ENCODE measurements around the gene CRACDL. TPM values are rescaled to one million over a fixed set of nuclear protein-coding genes. Genes with fewer than 3 reads are reported as not detected.

Gene CRACDL
- total RNA-seq, 3 donors from 2014 or later (not counting 1 experiment from before 2014, with no cell fraction given) = 0.09 to 0.40 (median 0.11) TPM

- Mint-ChIP-seq H3K4me3 (no peak overlapping the region), H3K4me1 (no peaks in the 10 kb centered on the region), H3K27ac (no peak overlapping the region), H3K9me3 (peaks cover 0 to 8% of the 10 kb centered on the region in 2 donors), H3K27me3 (ENCODE audit: low read depth in 2 of 2) (peaks cover 36 to 50% of the 10 kb centered on the region in 2 donors), H3K36me3 (peaks cover 10% of the 10 kb centered on the region)
- DNase-seq = no peak
- intact Hi-C loops (cut with micrococcal nuclease) = no loop called here
- 96% methylated on average over 1 of the region's 2 CpGs for WGBS (ENCODE audit: insufficient coverage)
- TF ChIP-seq CTCF (IDR thresholded peaks at IDR 0.05) = no peak
- Histone ChIP-seq H3K4me3 (ENCODE audit: low read length) (no peak overlapping the region), H3K27me3 (ENCODE audit: control insufficient read depth, insufficient read depth, low read length) (peaks cover 6% of the 10 kb centered on the region), H3K4me1 (ENCODE audit: control insufficient read depth, insufficient read depth, low read length) (no peaks in the 10 kb centered on the region), H3K9me3 (ENCODE audit: control insufficient read depth, insufficient read depth, low read length) (no peaks in the 10 kb centered on the region), H3K27ac (ENCODE audit: low read length) (no peak overlapping the region), H3K36me3 (ENCODE audit: control insufficient read depth, insufficient read depth, low read length) (no peaks in the 10 kb centered on the region)
- ATAC-seq = no peak
Measured at GRCh38 chr2:98852932-98853331, 83.1 kb downstream of the CRACDL start.

- H3K36me3 Mint-ChIP-seq = no peaks in the 10 kb centered on the region
- no peak overlapping the region for H3K4me3 ChIP-seq (ENCODE audit: low read length)
Measured at GRCh38 chr2:98850074-98850473, 86.0 kb downstream of the CRACDL start.

GRCh38 chr2:98849113-98849512, 86.9 kb downstream of the CRACDL start:
- Histone ChIP-seq H3K27me3 (ENCODE audit: control insufficient read depth, insufficient read depth, low read length) (peaks cover 6% of the 10 kb centered on the region), H3K4me3 (ENCODE audit: low read length) (no peak overlapping the region), H3K9me3 (ENCODE audit: control insufficient read depth, insufficient read depth, low read length) (no peaks in the 10 kb centered on the region), H3K4me1 (ENCODE audit: control insufficient read depth, insufficient read depth, low read length) (no peaks in the 10 kb centered on the region), H3K27ac (ENCODE audit: low read length) (no peak overlapping the region), H3K36me3 (ENCODE audit: control insufficient read depth, insufficient read depth, low read length) (no peaks in the 10 kb centered on the region)
- Mint-ChIP-seq H3K27me3 (ENCODE audit: low read depth in 2 of 2) (peaks cover 25 to 36% of the 10 kb centered on the region in 2 donors), H3K9me3 (no peaks in the 10 kb centered on the region), H3K36me3 (no peaks in the 10 kb centered on the region), H3K4me3 (no peak overlapping the region), H3K27ac (no peak overlapping the region), H3K4me1 (no peaks in the 10 kb centered on the region)
- DNase-seq (no peak), ATAC-seq (no peak)
- no peak for TF ChIP-seq CTCF (IDR thresholded peaks at IDR 0.05)
- intact Hi-C loops (cut with micrococcal nuclease) = no loop called here
- WGBS (ENCODE audit: insufficient coverage) = 94% methylated on average over 5 of the region's 5 CpGs

More at GRCh38 chr2:98850074-98850473, 86.0 kb downstream of the CRACDL start:
- peaks cover 6% of the 10 kb centered on the region for H3K27me3 ChIP-seq (ENCODE audit: control insufficient read depth, insufficient read depth, low read length)
- no peak for ATAC-seq
- H3K4me3 Mint-ChIP-seq = no peak overlapping the region
- H3K9me3 ChIP-seq (ENCODE audit: control insufficient read depth, insufficient read depth, low read length) = no peaks in the 10 kb centered on the region
- no peaks in the 10 kb centered on the region for H3K9me3 Mint-ChIP-seq
- peaks cover 25 to 31% of the 10 kb centered on the region in 2 donors for H3K27me3 Mint-ChIP-seq (ENCODE audit: low read depth in 2 of 2)
- H3K27ac Mint-ChIP-seq = no peak overlapping the region
- TF ChIP-seq CTCF (IDR thresholded peaks at IDR 0.05) = no peak
- WGBS (ENCODE audit: insufficient coverage) = 87% methylated on average over 10 of the region's 10 CpGs
- intact Hi-C loops (cut with micrococcal nuclease) = no loop called here
- H3K4me1 Mint-ChIP-seq = no peaks in the 10 kb centered on the region
- DNase-seq = no peak
- H3K4me1 ChIP-seq (ENCODE audit: control insufficient read depth, insufficient read depth, low read length) = no peaks in the 10 kb centered on the region
- no peaks in the 10 kb centered on the region for H3K36me3 ChIP-seq (ENCODE audit: control insufficient read depth, insufficient read depth, low read length)
- H3K27ac ChIP-seq (ENCODE audit: low read length) = no peak overlapping the region

- TF ChIP-seq CTCF (IDR thresholded peaks at IDR 0.05) = no peak
- ATAC-seq (no peak), DNase-seq (no peak)
- 87% methylated on average over 5 of the region's 5 CpGs for WGBS (ENCODE audit: insufficient coverage)
- no peaks in the 10 kb centered on the region for H3K36me3 Mint-ChIP-seq
- no peak overlapping the region for H3K27ac Mint-ChIP-seq
- Histone ChIP-seq H3K27ac (ENCODE audit: low read length) (no peak overlapping the region), H3K9me3 (ENCODE audit: control insufficient read depth, insufficient read depth, low read length) (no peaks in the 10 kb centered on the region), H3K36me3 (ENCODE audit: control insufficient read depth, insufficient read depth, low read length) (no peaks in the 10 kb centered on the region), H3K27me3 (ENCODE audit: control insufficient read depth, insufficient read depth, low read length) (peaks cover 6% of the 10 kb centered on the region), H3K4me3 (ENCODE audit: low read length) (no peak overlapping the region), H3K4me1 (ENCODE audit: control insufficient read depth, insufficient read depth, low read length) (no peaks in the 10 kb centered on the region)
- H3K27me3 Mint-ChIP-seq (ENCODE audit: low read depth in 2 of 2) = peaks cover 29 to 40% of the 10 kb centered on the region in 2 donors
- intact Hi-C loops (cut with micrococcal nuclease) = no loop called here
- H3K4me1 Mint-ChIP-seq = no peaks in the 10 kb centered on the region
- no peak overlapping the region for H3K4me3 Mint-ChIP-seq
- no peaks in the 10 kb centered on the region for H3K9me3 Mint-ChIP-seq
Measured at GRCh38 chr2:98847853-98848252, 88.2 kb downstream of the CRACDL start.

Measured in natural killer cell (primary cell).